ENCODE measurements around the gene PNMA8B. TPM values are rescaled to one million over a fixed set of nuclear protein-coding genes. Genes with fewer than 3 reads are reported as not detected.

Gene PNMA8B
- total RNA-seq, 1 experiment from 2014 or later, result 1.5 TPM

DNA sequence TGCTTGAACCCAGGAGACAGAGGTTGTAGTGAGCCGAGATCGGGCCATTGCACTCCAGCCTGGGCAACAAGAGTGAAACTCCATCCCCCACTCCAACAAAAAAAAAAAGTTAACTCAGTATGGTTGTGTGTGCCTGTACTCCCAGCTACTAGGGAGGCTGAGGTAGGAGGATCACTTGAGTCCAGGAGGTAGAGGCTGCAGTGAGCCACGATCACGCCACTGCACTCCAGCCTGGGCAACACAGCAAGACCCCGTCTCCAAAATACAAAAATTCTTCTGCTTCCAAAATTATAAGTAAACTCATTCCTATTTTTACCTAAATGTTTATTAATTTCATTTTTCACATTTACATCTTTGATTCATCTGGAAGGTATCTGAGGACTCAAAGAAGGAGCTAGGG is 38.7 kb downstream of the PNMA8B start:
- Histone ChIP-seq H2AFZ (ENCODE audit: low read length) (no peak overlapping the region), H3K27ac (ENCODE audit: insufficient read length, low read depth, low read length) (no peak overlapping the region), H3K23ac (ENCODE audit: insufficient read length, low read depth, low read length) (no peak overlapping the region), H3K79me1 (ENCODE audit: insufficient read depth, low read depth, low read length, poor library complexity, severe bottlenecking) (no peaks in the 10 kb centered on the region), H4K91ac (ENCODE audit: insufficient read length, low read depth, low read length) (no peak overlapping the region), H4K8ac (replicated peaks; ENCODE audit: insufficient read length, low read depth, low read length) (no peak overlapping the region), H3K27me3 (ENCODE audit: insufficient read depth, low read length) (no peaks in the 10 kb centered on the region), H3K4ac (ENCODE audit: low read depth, low read length) (no peak overlapping the region), H3K9me3 (ENCODE audit: control insufficient read depth, low read depth, low read length) (no peaks in the 10 kb centered on the region), H3K14ac (ENCODE audit: insufficient read depth, low read length) (no peak overlapping the region), H3K23me2 (ENCODE audit: insufficient read length, low read depth, low read length, poor library complexity, severe bottlenecking) (no peaks in the 10 kb centered on the region), H3K4me1 (ENCODE audit: insufficient read depth, low read length) (no peaks in the 10 kb centered on the region), H2BK12ac (ENCODE audit: insufficient read length, low read depth, low read length) (no peak overlapping the region), H2BK120ac (ENCODE audit: low read depth, low read length, poor library complexity, severe bottlenecking) (no peak overlapping the region), H3K56ac (ENCODE audit: insufficient read length, low read depth, low read length) (no peak overlapping the region), H2BK20ac (ENCODE audit: low read depth, low read length, poor library complexity, severe bottlenecking) (no peak overlapping the region), H4K20me1 (ENCODE audit: control insufficient read depth, insufficient read depth, insufficient read length) (no peaks in the 10 kb centered on the region), H2BK15ac (ENCODE audit: low read depth, low read length) (no peak overlapping the region), H3K9ac (ENCODE audit: extremely low read depth, insufficient read length, low read length) (no peak overlapping the region), H3T11ph (ENCODE audit: low read length) (no peak overlapping the region), H3K4me2 (ENCODE audit: insufficient read depth, insufficient read length, low read length) (no peak overlapping the region), H3K79me2 (ENCODE audit: insufficient read depth, low read length) (no peaks in the 10 kb centered on the region), H2BK5ac (ENCODE audit: insufficient read length, low read length) (no peak overlapping the region), H2AK5ac (ENCODE audit: insufficient read length, low read length) (no peak overlapping the region), H3K18ac (ENCODE audit: insufficient read length, low read depth, low read length) (no peak overlapping the region), H4K5ac (ENCODE audit: insufficient read length, low read depth, low read length) (no peak overlapping the region)
- Mint-ChIP-seq H3K4me3 (no peak overlapping the region), H3K36me3 (ENCODE audit: insufficient read depth in 1 of 3, low read depth in 3 of 3) (no peaks in the 10 kb centered on the region), H3K27me3 (ENCODE audit: low read depth) (peaks cover 2% of the 10 kb centered on the region), H3K4me1 (no peaks in the 10 kb centered on the region), H3K27ac (no peak overlapping the region), H3K9me3 (no peaks in the 10 kb centered on the region; a peak in 1 of 5 replicates)
- no CpG with 5 or more reads among the region's 5 CpGs for WGBS (ENCODE audit: extremely low coverage, insufficient read length, low lambda C conversion rate)
- TF ChIP-seq, protein P1, sequence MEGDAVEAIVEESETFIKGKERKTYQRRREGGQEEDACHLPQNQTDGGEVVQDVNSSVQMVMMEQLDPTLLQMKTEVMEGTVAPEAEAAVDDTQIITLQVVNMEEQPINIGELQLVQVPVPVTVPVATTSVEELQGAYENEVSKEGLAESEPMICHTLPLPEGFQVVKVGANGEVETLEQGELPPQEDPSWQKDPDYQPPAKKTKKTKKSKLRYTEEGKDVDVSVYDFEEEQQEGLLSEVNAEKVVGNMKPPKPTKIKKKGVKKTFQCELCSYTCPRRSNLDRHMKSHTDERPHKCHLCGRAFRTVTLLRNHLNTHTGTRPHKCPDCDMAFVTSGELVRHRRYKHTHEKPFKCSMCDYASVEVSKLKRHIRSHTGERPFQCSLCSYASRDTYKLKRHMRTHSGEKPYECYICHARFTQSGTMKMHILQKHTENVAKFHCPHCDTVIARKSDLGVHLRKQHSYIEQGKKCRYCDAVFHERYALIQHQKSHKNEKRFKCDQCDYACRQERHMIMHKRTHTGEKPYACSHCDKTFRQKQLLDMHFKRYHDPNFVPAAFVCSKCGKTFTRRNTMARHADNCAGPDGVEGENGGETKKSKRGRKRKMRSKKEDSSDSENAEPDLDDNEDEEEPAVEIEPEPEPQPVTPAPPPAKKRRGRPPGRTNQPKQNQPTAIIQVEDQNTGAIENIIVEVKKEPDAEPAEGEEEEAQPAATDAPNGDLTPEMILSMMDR (conservative IDR thresholded peaks at IDR 0.05), result no peak
- DNase-seq, result no peak
